Fibroblast of skin of scalp (primary cell): ENCODE results near the gene EIF4E2. TPM values are rescaled to one million over a fixed set of nuclear protein-coding genes. Genes with fewer than 3 reads are reported as not detected.

Source experiments
- DNase-seq: peaks from one replicate; pipeline ENCODE4 v3.0.0-alpha.2; 2013
- polyA plus RNA-seq, 2 experiments: library from polyadenylated mRNA; unstranded; fragments of 120-200 nt; gene quantifications; one replicate each; pipeline ENCODE4 v1.2.1, GENCODE V29; 2013; ENCODE audit not compliant: insufficient read length in 2 of 2

Gene EIF4E2
- polyA plus RNA-seq (2013, experiment 1 of 2; ENCODE audit: insufficient read length): 123 TPM
- polyA plus RNA-seq (2013, experiment 2 of 2; ENCODE audit: insufficient read length): 124 TPM

- DNase-seq: peak; percentile 95
These were observed at the start of gene EIF4E2, which contains the start of gene TIGD1 for GRCh38 chr2:232550354-232551249. Gene EIF4E2, plus strand, starts transcription at chr2:232550689. Its CDS starts 36 bp downstream, at chr2:232550725. Gene TIGD1, minus strand, starts transcription at chr2:232550557. Its CDS starts 675 bp downstream, at chr2:232549882.

DNA sequence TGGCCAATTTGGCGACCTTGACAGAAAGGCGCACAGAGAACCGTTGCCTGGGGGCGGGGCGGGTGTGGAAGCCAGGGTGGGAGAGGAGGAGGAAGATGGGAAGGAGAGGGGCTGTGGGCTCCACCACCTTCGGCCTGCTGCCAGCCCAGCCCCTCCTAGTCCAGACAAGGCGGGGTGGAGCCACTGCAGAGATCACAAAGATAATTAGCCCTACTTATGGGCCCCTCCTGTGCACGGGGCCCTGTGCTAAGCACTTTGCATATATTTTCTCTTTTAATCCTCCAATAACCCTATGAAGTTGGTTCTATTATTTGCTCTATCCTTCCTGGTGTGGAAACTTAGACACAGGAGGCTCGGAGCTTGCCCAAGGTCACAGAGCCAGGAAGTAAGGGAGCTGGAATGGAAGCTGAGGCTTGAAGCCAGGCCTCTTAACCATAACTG, 49.1 kb upstream of the EIF4E2 start:
- DNase-seq: no peak

DNA sequence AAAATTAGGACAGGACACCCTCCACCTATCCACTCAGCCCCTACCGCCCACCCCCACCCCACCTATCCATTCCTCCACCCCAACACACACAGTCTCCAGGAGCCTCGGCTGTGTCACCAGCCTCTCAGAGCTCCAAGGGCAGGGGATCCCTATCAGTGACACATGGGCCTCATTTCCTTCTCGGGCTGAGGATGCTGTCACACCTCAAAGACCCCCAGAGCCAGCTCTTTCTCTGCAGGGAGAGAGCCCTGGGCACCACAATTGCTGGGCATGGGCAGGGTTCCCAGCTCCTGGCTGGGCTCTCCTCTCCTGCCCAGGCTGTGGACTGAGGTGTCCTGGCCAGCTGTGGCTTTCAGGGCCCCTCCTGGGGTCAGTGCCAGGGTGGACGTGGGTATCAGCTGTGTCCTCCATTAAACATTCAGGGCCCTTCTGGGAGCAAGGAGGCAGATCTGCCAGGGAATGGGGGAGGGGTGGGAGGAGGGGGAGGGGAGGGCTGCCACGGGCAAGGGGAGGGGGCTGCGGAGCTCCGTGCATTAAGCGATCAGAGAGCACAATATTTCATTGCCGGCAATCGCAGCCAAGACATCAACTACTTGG, 48.6 kb upstream of the EIF4E2 start:
- no peak for DNase-seq

DNA sequence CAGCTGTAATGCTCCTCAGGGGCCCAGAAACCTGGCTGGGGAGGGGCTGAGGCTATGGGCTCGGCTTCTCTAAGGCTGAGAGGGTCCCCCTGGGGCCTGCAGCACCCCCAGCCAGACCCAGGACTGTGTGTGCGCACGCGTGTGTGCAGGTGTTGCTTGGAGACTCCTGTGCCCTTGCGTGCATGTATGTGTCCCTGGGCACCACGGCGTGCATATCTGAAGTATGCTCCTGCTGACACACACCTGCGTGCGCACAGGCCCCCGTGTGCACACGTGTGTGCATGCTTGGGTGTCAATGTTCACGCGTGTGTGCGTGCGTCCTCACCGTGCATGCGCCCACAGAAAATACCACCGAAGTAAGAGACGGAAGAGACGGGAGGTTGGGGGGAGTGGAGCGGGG, 48.0 kb upstream of the EIF4E2 start:
- DNase-seq: no peak

DNA sequence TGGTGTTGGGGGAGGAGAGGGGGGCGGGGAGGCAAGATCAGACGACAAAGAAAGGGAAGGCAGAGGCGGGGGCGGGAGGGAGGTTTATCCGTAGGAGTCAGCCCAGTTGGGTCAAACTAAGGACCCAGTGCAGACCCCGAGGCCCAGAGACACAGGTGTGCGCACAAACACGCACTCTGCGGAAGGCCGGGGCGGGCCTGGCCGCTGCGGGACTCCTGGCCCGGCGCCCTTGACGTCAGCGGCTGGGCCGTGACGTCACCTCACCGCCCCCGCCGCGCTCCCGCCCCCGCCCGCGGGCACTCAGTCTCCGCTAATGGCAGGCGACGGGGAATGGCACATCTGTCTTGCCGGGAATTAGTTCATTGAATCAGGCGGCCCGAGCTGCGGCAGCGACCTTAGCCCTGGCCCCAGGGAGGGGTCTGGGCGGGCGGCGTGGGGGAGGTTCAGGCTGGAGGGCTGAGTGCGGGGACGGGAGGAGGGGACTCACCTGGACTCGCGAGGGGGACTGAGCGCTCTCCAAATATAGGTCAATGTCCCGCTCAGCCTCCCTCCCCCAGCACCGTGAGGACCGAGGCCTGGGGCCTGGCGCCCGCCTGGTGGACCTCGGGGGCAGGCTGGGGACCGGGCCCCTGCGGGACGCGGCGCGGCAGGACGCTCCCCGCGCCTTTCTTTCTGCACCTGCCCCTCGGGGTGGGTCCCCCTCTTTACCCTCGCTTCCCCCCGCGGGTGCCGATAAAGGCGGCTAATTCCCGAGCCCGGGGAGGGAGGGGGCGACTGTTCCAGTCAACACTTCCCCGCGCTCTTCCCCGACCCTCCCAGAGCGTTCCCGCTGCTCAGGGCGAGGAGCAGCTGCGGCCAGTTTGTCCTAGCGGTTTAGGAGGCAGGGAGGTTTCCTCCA, 47.3 kb upstream of the EIF4E2 start:
- no peak for DNase-seq

GRCh38 chr2:232503809-232504323, 46.6 kb upstream of the EIF4E2 start:
- no peak for DNase-seq

DNA sequence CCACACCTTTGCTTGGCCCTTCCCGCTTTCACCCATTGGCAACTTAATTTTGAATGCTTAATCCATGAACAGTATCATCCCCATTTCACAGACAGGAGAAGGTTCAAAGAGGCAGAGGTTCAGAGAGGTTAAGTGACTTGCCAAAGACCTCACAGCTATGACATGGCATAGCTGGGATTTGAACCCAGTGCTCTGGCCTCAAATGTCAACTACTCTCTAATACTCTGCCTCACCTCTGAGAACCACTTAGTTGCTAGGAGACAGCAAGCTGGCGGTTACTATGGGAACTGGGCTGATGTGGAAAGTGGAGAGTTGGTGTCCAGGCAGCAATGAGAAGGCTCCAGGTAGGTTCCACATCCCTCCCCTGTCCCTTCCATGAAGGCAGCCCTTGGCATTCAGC, 46.1 kb upstream of the EIF4E2 start:
- no peak for DNase-seq

GRCh38 chr2:232505856-232506255, 44.6 kb upstream of the EIF4E2 start:
- no peak for DNase-seq

GRCh38 chr2:232506709-232507108, 43.8 kb upstream of the EIF4E2 start:
- no peak for DNase-seq

- no peak for DNase-seq
These were observed 42.2 kb upstream of the EIF4E2 start for GRCh38 chr2:232508251-232508650.

- DNase-seq: no peak
These were observed 39.1 kb upstream of the EIF4E2 start for GRCh38 chr2:232511336-232511890.

- no peak for DNase-seq
These were observed 37.9 kb upstream of the EIF4E2 start for GRCh38 chr2:232512602-232513001.

- DNase-seq: no peak
These were observed 37.1 kb upstream of the EIF4E2 start for GRCh38 chr2:232513353-232513752.

DNA sequence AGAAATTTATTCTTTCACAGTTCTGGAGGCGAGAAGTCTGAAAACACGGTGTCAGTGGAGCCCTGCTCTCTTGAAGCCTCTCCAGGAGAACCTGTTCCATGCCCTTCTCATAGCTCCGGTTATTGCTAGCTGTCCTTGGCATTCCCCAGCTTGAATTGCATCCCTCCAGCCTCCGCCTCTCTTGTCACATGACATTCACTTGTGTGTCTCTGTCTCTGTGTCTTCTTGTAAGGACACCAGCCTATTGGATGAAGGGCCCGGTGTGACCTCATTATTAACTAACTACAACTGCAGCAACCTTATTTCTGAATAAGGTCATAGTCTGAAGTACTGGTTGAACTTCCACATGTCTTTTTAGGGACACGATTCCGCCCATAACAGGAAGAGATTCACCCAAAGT, 34.9 kb upstream of the EIF4E2 start:
- DNase-seq: no peak

GRCh38 chr2:232516551-232516950, 33.9 kb upstream of the EIF4E2 start:
- DNase-seq: no peak

DNA sequence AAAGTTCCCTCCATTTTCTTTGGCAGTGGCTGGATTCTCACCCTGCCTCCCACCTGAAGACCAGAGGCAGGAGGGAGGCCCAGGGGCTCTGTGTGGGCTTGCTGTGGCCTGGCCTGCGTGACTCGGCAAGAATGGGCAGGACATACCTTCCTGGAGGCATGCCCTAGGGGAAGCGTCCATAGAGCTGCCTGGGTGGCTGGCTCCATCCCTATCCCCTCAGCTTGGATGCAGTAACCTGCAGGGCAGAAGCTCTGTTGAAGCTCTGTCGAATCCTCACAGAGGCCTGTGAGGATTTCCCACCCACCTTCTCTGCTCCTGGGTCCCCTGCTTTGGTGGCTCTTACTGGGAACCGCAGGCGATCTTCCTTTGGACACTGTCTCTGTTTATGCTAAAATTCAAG, 31.6 kb upstream of the EIF4E2 start:
- no peak for DNase-seq

DNA sequence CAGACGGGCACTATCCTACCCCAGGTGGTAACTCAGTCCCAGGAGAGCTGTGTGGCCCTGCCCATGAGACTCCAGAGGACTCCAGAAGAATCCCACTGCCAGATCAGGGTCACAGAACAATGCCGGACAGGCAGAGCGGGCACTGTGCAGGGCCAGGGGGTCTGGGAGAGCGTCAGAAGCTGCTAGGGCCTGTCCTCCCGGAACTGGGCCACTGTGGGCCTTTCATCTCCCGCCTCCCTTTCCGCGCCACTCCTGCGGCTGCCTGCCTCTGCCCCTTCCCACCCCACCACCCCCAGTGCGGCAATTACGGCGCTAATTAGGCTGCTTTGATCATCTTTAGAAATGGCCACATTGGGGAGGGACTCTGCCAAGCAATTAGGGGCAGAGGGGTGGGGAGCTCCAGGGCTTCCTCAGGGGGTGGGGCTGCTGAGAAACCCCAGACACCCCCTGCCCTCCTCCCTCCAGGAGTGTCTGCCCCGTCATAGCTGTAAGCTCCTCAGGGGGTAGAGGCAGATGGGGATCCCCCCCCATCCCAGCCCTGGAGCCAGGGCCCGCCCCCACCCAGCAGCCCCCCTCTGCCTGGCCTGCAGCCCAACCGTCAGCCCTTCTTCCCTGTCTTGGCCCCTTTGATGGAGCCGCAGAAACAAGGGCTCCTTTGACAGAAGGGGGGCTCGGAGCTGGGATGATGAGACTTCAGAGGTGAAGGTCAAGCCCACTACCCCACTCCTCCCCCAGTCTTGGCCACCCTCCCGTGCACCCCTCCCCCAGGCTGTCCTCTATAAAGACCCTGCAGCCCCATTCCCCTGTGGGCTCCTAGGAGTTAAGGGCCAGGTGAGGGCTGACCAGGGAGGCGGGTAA, 30.7 kb upstream of the EIF4E2 start, which contains the start of gene PRSS56:
TSS of gene PRSS56 (plus strand) at position 808 of the 858 bp plus-strand sequence. CDS start 211 bp downstream, outside the sequence.
- DNase-seq: no peak

- no peak for DNase-seq
These were observed 30.0 kb upstream of the EIF4E2 start for GRCh38 chr2:232520489-232520888.

GRCh38 chr2:232521098-232521497, 29.4 kb upstream of the EIF4E2 start:
- DNase-seq: no peak

- peak; percentile 13 for DNase-seq
These were observed 28.4 kb upstream of the EIF4E2 start for GRCh38 chr2:232521959-232522622.
